HG03103 (cell line): ENCODE measurements around the gene CDK17.
"Not testable (repeated sequence)": the region's sequence is repeated elsewhere in the genome, so short reads cannot be mapped to it uniquely, and the experiment has no call there.

Source experiments
- ATAC-seq: cut with Tn5 transposase; IDR thresholded peaks from one replicate; pipeline ENCODE4 v1.9.1; 2021; ENCODE audit warnings: low read depth; ENCODE audit not compliant: unreplicated experiment

Gene CDK17

DNA sequence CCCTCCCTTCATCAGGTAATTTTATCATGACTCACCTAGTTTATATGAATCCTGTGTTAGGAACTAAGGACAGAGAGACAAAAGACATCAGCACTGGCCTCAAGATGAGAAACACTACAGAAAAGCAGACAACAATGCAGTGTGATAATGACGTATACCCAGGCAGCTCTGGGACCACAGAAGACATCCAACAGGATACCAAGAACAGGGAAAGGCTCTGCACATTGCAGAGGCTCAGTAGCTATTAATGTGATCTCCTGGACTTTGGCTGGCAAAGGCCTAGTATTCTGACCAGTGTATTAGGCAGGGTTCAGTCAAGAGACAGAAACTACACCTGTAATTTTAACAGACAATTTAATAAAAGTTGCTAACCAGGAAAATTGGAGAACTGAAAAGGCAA lies 39.7 kb downstream of the CDK17 start:
- no peak for ATAC-seq

GRCh38 chr12:96359328-96359727 lies 40.9 kb downstream of the CDK17 start:
- no peak for ATAC-seq

GRCh38 chr12:96356831-96357230 lies 43.4 kb downstream of the CDK17 start:
- ATAC-seq = no peak

DNA sequence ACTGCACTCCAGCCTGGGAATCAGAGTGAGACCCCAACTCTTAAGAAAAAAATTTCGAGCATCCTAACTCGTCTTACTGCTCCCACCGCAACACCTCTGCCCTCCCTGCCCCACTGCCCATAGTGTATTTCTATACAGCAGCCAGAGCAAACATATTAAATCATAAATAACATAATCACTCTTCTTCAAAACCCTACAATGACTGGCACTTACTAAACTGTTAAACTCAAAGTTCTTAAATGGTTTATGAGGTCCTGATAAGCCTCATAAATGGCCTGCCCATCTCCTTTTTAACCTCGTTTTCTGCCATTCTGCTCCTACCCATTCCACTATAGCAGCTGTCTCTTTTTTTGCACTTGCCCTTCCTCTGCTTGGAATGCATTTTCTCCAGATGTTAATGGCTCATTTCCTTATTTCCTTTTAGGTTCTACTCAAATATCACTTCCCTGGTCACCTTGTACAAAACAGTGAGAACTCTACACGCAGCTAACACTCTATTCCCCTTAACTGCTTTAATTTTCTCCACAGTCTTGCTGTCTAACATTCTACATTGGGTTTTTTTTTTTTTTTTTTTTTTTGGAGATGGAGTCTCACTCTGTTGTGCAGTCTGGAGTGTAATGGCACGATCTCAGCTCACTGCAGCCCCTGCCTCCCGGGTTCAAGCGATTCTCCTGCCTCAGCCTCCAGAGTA lies 45.2 kb downstream of the CDK17 start:
- no peak for ATAC-seq

DNA sequence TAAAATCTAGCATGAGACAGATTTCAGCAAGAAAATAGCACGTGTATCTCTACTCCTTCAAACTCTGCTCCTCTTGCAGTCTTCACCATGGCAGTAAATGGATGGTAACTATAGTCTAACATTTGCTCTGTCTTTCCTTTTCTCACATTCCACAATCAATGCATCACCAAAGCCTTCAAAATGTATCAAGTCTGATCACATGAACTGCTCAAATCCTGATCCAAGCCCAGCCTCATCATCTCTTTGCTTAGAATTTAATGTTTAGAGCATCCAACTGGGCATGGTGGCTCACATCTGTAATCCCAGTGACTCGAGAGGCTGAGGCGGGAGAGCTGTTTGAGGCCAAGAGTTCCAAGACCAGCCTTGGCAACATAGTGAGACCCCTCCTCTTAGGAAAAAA lies 45.9 kb downstream of the CDK17 start:
- no peak for ATAC-seq

- ATAC-seq = no peak
Observed at GRCh38 chr12:96352161-96352835, 47.9 kb downstream of the CDK17 start.

GRCh38 chr12:96350982-96351381 lies 49.3 kb downstream of the CDK17 start:
- ATAC-seq = no peak

- ATAC-seq = no peak
Observed at GRCh38 chr12:96347130-96347699, 53.0 kb downstream of the CDK17 start.

DNA sequence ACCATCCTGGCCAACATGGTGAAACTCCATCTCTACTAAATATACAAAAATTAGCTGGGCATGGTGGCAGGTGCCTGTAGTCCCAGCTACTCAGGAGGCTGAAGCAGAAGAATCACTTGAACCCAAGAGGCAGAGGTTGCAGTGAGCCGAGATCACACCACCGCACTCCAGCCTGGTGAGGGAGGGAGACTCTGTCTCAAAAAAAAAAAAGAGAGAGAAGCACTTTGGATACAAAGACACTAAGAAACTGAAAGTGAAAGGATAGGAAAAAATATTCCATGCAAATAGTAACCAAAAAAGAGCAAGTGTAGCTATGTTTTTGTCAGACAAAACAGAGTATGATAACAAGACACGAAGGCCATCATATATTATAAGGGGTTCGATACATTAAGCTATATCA lies 53.5 kb downstream of the CDK17 start:
- ATAC-seq = not testable (repeated sequence)

- no peak for ATAC-seq
Observed at GRCh38 chr12:96344124-96344695, 56.0 kb downstream of the CDK17 start.

DNA sequence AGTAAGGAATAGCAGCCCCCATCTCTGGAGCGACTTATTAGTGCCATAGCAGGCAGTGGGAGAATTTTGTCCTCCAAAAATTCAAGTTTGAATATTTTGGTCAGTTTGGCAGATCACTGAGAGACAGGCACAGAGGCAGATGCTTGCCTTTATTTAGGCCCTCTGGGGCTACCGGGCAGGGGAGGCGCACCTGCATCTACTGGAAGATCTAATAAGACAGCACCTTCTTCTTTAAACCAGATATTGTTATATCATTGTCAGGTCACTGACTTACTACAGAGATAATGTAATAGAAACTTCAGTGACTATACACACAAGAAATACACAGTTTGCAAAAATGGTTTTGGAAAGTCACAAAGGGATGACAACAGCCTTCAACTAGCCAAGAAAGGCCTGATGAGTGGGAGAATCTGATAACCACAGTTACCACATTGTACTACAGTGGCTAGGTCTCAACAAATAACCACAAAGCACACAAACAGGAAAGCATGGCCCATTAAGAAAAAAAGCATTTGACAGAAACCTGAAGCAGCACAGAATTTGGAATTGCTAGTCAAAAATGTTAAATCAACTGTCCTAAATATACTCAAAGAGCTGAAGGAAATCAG lies 56.8 kb downstream of the CDK17 start:
- peak; percentile 60 for ATAC-seq

- not testable (repeated sequence) for ATAC-seq
Observed at GRCh38 chr12:96339666-96340065, 60.6 kb downstream of the CDK17 start.

DNA sequence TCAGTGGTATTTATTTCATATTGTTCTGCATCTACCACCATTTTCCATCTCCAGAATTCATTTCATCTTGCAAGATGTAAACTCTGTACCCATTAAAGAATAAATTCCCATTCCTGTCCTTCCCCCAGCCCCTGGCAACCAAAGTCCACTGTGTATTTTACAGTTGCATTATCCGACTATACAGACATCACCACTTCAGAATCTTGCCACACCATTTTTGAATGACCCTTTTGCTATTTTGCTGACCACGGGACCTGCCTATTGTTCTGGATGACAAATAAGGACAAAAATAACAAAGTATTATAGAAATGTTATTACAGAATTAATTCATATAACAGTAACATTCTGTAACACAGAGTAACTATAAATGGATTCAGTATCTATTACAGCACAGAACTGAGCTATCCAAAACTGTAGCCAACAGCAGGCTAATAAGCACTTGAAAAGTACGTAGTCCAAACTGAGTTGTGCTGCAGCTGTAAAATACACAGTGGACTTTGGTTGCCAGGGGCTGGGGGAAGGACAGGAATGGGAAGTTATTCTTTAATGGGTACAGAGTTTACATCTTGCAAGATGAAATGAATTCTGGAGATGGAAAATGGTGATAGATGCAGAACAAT lies 61.3 kb downstream of the CDK17 start:
- ATAC-seq = no peak

DNA sequence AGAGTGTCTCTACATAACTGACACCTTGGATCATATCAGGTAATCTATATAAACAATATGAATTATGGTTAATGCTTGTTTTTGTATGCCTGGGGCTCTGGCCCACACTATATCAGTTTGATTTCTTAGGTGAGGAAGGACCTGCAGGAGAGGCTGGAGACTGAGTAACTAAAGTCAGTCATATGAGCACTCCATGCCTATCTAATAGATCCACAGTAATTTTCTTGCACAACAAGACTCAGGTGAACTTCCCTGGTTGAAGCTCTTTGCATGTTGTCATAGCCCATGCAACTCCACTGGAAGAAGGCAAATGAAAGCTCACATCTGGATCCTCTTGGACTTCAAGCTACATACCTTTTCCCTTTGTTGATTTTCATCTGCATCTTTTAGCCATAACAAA lies 62.3 kb downstream of the CDK17 start:
- no peak for ATAC-seq

- ATAC-seq = no peak
Observed at GRCh38 chr12:96336489-96336888, 63.8 kb downstream of the CDK17 start.

DNA sequence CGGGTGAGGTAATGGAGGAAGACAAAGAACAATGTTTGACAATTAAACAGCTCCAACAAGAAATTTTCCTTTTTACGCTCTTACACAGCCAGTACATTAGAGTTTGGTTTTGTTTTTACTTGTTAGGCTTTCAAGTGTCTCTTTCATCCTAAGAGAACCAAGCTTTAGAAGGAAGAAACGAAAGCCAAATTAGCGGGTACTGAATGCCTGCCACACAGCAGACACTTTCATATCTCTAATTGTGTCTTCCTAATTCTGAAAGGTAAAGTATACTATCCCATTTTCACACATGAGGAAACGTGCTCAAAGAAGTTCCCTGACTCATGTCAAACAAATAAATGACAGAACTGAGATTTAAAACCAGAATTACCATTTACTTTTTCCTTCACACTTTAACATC lies 65.0 kb downstream of the CDK17 start:
- peak; percentile 88 for ATAC-seq

GRCh38 chr12:96334502-96334901 lies 65.7 kb downstream of the CDK17 start:
- no peak for ATAC-seq

GRCh38 chr12:96329545-96329944 lies 70.7 kb downstream of the CDK17 start:
- no peak for ATAC-seq

GRCh38 chr12:96329018-96329417 lies 71.2 kb downstream of the CDK17 start:
- no peak for ATAC-seq

- peak; percentile 18 for ATAC-seq
Observed at GRCh38 chr12:96327889-96328288, 72.3 kb downstream of the CDK17 start.

- peak; percentile 78 for ATAC-seq
Observed at GRCh38 chr12:96327346-96327745, 72.9 kb downstream of the CDK17 start.
